NOMO-1 (cell line): ENCODE data around the gene EFTUD2.

Experiments used
- DNase-seq, 2 experiments: peaks; one replicate each; lab custom pipeline; 2025; ENCODE audit not compliant: unreplicated experiment in 2 of 2; lab: John Stamatoyannopoulos, UW

The EFTUD2 gene

DNA sequence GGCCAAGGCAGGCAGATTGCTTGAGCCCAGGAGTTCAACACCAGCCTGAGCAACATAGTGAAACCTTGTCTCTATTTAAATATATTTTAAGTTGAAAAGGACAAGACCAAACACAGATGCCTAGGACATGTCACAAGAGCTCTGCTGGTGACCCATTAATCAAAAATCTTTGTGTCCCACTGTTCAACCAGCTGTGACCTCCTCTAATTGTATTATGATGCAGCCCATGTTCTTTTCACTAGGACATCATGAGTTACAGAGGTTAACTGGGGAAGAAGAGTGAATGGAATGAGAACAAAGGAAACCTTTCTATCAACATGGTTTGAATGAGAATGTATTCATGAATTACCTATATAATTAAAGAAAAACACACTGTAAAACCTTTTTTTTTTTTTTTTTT lies 7.0 kb downstream of the EFTUD2 start:
- DNase-seq = no peak

DNA sequence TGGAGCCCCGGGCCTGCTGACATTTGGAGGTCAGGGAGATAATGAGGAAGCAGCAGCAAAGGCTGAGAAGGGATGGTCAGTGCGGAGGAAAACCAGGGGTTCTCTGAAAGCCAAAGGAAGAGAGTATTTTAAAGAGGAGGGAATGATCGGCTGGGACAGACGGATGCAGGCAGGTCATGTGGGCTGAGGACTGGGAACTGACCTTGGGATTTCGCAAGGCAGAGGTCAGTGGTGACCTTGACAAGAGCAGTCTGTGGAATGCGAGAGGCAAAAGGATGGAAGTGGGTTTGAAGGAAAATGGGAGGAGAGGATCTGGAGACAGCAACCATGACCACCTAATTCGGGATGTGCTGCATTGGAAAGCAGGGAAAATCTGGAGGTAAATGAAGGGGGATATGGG lies 10.2 kb downstream of the EFTUD2 start:
- no peak for DNase-seq

DNA sequence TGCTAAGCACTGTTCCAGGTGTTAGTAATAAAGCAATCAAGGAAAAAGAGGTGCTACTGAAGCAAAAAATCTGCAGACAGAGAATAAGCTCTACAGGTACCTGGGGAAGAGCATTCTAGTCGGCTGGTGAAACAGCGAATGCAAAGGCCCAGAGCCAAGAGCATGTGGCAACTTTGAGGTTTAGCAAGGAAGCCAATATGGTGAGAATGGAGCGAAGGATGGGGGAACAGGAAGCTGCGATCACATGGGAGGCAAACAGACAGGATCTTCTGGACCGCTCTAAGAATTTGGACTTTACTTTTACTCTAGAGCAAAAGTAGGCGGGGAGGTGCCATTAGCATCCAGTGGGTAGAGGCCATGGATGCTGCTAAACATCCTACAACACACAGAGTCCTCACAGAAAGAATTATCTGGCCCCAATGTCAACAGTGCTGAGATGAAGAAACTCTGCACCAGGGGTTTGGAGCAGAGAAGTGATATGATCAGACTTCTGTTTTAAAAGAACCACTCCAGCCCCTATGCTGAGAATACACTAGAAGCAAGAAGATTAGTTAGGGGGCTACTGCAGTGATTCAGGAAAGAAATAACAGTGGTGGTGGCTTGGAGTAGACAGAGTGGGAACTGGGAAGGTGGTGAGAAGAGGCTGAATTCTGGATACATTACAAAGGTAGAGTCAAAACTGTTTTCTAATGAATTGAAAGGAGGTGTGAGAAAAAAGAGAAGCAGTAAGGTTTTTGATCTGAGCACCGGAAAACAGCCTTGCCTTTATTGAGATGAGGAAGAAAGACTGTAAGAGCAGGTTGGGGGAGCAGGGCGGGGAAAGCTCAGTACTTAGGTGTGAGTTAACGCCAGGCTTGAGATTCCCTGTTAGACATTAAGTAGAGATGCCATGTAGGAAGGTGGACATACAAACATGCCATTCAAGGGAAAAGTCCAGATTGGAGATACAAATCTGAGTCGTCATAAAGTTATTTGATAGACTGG lies 11.0 kb downstream of the EFTUD2 start:
- DNase-seq = peak; percentile 41 to 52

DNA sequence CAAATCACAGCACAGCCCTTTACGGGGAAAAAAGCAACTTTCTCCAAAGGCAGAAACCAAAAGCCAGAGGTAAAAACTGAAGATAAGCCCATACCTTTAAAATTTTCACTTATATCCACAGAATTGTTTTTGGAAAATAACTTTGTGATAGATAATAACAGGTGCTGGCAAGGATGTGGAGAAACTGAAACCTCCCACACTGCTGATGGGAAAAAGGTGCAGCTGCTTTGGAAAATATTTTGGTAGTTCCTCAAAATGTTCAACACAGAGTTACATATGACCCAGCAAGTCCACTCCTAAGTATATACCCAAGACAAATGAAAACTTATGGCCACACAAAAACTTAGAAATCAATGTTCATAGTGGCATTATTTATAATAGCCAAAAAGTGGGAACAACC lies 12.2 kb downstream of the EFTUD2 start:
- DNase-seq = no peak

DNA sequence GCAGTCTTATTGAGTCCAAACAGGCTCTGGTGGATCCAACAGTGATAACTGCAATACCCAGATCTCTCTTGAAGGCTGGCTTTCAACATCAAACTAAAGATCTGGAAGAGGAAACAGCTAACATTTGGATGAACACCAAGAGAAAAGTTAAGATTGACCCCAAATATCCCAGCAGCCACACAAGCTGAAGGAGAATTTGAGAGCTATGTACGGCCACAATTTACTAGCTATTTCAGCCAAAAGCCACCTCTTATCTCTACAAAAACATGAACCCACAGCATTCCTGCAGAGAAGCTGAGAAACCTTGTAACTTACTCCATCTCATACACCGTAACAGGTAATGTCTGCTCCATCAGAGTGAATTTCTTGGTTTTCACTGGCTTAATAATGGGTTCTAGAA lies 14.3 kb downstream of the EFTUD2 start:
- no peak for DNase-seq

DNA sequence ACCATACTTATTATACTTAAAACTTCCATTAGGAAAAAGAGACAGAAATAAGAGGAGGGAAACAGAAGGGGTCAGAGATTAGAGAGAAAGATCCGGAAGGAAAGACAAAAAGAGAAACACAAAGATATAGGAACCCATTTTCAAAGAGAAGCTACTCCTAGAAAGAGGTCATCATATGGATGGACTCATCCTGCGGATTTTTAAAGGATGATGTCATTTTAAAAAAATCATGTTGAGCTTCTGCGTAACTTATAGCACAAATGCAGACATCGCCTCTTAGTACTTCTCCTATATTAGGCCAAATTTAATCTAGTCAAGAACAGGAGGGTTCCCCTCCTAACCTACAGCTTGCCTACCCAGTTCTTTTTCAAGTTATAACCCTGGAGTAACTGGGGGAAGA lies 18.1 kb downstream of the EFTUD2 start:
- DNase-seq = no peak

DNA sequence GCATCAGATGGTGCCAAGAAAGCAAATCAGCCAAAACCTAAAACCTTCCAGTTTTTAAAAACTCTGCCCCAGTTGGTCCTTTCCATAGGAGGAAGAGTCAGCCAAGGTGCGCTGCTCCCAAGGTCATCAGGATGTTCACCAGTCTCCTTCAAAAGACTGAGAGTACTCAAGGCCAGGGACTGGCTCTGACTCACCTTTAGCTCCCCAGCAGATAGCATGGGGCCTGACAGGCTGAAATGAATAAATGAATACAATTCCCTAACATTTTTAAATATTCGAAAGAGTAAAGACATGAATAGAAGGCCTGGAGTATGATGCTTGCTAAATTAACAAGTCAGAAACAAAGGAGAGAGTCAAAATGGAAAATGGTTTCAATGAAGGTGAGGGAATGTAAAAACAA lies 19.2 kb downstream of the EFTUD2 start:
- no peak for DNase-seq

DNA sequence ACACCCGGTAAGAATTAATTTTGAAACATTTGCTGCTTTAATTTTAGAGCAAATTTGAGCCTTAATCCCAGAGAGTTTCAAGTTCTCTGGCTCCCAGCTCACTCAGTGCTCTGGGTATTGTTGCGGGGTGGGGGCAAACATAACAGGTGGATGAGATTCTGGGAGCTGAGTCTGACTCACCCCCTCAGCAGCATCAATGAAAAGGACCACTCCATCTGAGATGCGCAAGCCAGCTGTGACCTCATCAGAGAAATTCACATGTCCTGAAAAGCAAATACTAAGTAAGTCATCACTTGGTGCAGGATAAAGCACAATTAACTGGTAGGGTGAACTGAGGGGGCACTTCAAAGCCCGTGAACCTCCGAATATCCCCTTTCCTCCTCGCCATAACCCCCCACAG lies 19.9 kb downstream of the EFTUD2 start:
- DNase-seq = no peak

DNA sequence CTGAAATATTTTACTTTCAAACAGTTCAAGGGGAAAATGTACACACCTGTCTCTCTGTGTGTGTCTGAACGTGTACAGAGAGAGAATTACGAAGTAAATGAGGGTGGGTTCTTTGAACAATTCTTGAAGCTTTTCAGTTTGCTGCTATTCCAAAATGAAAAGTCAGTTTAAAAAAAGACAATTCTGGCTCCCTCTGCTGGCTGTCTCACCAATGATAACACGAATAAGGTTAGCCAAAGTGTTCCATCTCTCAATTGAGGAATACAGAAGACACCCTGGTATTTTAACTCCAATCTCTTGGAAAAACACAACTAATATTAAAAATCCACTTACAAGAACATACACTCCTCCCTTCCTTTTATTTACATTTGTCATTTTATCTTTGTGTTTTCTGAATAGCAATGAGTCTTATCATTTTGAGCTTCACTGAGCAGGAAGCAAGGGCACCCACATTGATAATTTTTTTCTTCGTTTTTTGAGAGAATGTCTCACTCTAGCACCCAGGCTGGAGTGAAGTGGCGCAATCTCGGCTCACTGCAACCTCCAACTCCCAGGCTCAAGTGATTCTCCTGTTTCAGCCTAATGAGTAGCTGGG lies 20.5 kb downstream of the EFTUD2 start:
- peak in 1 of 2 experiments; percentile 17 for DNase-seq

DNA sequence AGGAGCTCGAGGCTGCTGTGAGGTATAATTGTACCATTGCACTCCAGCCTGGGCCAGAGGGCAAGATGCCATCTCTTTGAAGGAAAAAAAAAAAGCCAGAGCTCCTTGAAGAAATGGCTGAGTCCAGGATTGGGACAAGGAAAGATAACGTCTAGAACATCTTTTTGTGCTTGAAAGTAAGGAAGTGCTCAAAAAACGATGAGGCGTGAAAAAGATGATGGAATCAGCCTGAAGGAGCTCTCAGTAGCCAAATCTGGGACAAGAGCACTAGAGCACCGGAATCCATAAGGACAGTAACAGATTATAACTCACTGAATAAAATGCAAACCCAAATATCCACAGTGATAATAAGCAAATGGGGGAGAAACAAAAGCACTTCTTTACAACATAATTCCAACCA lies 22.1 kb downstream of the EFTUD2 start:
- DNase-seq = no peak

DNA sequence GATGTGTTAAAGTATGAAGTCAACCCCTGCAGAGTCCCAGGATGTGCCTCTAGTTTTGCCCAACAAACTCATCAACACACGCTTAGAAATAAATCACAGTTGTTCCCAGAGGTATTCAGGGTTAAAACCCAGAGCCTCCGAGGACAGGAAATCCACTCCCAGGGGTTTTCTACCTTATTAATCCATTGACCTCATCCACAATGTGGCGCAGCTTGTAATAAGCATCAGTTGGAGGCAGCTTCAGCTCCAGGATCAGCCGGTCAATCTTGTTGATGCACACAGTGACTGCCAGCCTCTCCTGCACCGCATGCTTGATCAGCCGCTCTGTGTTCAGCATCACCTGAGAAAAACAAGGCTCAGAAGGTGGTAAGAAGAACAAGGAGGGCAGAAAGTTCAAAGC lies 23.5 kb downstream of the EFTUD2 start:
- DNase-seq = no peak

DNA sequence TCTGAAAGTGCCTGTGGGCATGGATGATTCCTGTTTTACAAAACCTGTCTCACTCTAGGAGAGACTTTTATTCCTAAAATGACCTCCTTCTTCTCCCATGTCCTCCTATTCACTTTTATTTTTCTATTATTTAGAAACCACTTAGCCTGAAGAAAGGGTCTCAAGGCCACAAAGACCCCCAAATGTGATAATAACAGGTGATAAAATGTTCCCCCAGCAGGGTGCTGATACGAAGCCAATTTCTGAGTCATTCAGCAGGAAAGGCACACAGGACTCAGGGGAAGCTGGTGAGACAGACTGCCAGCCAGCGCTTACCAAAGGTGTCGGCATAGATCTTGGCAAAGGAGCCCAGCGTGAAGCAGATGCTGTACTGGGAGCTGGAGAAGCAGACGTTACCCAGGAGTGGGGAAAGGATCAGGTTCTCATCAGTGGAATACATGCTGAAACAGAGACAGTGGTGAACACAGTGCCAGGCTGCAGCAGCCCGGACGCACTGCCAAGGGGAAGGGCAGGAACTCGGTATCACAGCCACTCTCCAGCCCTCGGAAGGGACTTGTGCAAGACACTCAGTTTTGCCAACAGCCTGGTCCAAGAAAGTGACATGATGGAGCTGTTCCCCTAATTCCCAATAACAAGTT lies 27.0 kb downstream of the EFTUD2 start:
- no peak for DNase-seq

DNA sequence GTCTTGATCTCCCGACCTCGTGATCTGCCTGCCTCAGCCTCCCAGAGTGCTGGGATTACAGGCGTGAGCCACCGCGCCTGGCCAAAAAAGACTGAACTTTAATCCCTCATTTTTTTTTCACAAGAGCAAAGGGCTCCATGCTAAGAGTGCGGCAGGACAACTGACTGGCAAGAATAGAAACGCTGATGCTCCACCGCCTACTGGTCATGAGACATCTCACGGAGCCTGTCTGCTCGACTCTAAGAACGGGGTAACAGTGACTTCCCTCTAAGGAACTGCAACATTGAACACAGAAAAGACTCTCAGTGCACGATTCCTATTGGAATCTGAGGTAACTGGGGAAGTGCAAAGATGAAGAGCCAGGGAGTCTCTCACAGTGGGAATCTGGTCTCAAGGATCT lies 27.7 kb downstream of the EFTUD2 start:
- no peak for DNase-seq

DNA sequence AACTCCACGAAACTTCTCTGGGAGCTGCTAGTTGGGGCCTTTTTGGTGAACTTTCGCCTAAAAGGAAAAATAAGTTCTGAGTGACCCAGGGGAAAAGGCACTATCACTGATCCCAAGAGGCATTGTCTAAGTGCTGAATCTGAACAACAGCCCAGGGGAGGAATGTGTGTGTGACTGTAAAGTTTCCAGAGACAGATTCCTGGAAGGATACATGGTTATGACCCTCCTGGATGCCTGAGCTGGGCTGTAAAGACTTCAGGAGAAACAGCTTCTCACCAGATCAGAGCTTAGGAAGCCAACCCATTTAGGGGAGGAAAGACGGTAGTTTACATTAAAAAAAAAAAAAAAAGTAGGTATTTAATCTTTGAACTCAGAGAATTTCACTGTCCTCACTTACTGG lies 31.4 kb downstream of the EFTUD2 start:
- DNase-seq = no peak

DNA sequence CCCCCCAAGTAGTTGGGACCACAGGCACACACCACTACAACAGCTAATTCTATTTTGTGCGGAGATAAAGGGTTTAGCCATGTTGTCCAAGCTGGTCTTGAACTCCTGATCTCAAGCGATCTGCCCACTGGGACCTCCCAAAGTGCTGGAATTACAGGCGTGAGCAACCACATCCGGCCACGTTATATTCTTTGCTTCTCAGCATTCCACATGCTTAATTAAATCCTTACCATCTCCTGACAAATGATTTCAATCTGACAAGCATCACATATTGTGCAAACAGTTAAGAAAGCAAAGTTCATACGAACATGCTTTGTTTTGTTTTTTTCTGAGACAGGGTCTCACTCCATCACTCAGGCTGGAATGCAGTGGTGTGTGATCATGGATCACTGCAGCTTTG lies 33.3 kb downstream of the EFTUD2 start:
- DNase-seq = no peak

DNA sequence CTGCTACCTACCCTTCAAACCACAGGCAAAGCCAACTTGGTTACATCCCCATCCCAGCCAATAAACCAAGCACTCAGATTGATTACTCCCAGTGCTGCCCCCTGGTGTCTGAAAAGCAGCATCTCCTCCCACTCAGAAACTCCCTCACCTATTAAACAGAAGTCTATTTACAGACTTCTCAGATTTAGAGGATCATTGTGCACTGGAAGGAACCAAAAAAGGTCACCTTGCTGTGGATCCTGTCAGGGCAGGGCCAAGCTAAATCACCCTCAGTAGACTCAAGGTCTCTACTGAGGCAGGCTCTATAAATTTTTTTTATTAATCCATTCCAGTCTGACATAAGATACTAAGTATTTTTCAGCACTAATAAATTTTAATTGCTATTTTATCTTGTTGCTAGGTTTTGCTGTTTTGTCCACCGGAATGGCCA lies 34.0 kb downstream of the EFTUD2 start:
- DNase-seq = peak; percentile 56 to 57

DNA sequence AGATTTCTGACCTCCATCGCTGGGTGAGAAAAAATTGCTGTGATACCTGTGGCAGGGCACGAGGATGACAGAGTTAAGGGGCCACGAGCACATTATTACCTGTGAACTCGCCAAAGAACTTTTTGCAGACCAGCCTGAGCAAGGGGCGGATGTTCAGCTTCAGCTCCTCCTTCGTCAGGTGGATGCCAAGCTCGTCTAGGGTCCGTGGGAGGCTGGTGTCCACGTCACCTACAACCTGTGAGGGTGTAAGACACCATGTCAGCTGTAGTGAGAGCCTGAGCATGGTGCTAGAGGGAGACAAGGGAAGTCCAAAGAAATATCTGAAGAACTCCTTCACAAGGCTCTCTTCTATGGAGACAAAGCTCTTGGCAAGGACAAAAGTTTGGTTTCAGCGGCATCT lies 34.4 kb downstream of the EFTUD2 start:
- DNase-seq = no peak

DNA sequence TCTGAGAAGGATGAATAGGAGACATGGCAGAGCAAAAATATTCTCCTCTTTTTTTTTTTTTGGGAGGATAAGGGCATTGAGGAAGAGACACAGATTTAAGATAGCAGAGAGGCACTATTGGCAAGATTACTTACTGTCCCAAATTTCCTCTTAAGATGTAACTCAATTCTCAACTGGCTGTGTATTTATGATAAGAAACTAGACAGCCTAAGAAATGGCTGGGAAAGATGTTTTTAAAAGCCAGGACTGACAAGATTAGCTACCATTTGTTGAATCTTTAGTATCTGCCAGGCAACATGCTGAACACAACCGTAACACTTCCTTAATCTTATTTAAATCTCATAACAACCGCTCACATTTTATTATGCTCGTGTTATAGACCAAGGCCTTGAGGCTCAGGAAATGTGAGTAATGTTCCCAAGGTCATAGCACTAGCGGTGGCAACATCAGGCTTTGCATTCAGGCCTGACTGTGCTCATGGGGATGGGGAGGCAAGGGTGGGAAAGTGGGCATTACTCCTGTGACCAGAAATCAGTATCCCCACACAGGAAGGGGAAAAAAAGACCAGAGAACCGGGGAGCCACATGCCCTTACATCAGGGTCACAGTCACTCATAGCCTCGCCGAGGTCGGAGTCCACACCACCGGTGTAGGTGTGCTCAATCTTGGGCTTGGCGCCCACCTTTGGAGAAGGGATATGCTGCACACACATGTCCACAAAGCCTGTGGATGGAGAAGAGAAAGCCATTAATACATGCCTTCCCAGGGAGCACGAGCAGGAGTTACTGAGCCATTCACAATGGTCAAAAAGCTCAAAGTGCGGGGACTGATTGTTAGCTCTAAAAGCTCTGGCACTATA lies 36.0 kb downstream of the EFTUD2 start:
- DNase-seq = no peak

DNA sequence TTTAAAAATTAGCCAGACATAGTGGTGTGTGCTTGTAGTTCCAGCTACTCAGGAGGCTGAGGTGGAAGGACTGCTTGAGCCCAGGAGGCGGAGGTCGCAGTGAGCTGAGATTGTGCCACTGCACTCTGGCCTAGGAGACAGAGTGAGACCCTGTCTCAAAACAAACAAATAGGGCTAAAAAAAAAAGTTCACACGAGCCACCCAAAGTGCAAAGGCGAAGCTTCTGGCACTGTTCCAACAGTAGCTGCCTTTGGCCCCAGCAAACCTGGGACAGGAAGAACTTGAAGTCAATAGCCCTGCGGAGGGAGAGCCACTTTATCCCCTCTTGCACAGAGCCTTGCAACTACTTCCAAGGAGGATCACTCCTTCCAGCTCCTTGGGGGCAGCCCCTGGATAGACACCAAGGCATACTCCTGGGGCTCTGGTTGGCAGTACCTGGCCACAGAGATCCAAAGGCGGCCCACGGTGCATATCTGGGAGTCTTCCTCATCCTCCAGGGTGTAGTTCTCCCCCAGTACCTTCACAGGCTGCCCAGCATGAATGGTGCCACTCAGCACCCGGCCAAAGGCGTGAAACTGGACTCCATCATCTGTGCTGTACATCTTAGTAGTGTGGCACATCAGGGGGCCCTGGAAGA lies 36.8 kb downstream of the EFTUD2 start:
- no peak for DNase-seq

DNA sequence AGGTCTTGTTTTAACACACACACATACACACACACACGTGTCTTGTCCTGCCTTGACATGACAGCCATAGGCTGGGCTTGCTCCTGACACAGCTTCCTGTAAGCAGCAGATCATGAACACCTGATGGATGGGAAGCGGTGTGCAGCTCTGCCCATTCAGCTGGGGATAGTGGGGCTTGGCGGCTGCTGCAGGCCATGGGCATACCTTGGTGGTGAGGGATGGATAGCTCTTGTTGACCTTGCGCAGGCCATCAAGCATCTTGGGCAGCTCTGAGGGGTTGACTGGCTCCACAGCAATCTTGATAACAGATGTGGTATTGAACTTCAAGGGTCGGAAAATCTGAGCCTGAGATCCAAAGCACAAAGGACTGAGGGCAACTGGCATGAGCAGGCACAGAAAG lies 39.5 kb downstream of the EFTUD2 start:
- DNase-seq = no peak
